Breast epithelium (tissue), 4 donors: ENCODE results near the gene MAOA. TPM values are rescaled to one million over a fixed set of nuclear protein-coding genes. Genes with fewer than 3 reads are reported as not detected.

ENCODE experiments used
- DNase-seq, 2 donors: peaks; one replicate each; pipeline ENCODE4 v3.0.0-alpha.2; 2019; ENCODE audit warnings: low spot score in 2 of 2
- H3K27ac ChIP-seq, 2 donors: fragments of 200-600 bp; sonication (generic) in 1 of 2; one replicate each; pipeline ENCODE4 v1.5.1; 2016 to 2019; ENCODE audit warnings: mild to moderate bottlenecking in 1 of 2
- H3K27me3 ChIP-seq, 2 donors: fragments of 200-600 bp; sonication (generic) in 1 of 2; one replicate each; pipeline versions ENCODE4 v1.5.1 to v1.6.0; 2017 to 2019; ENCODE audit warnings: control low read depth in 1 of 2, mild to moderate bottlenecking in 1 of 2
- H3K36me3 ChIP-seq: fragments of 200-600 bp; one replicate; pipeline ENCODE4 v1.5.1; 2019
- H3K4me1 ChIP-seq, 2 donors: fragments of 200-600 bp; sonication (generic); one replicate each; pipeline ENCODE4 v1.5.1; 2016 to 2019; ENCODE audit warnings: control low read depth in 1 of 2
- H3K4me3 ChIP-seq, 3 donors: fragments of 200-600 bp; sonication (generic); 1 replicate in 2 of 3; 2 replicates in 1 of 3; pipeline ENCODE4 v1.5.1; 2016 to 2019; ENCODE audit warnings: mild to moderate bottlenecking in 3 of 3, moderate library complexity in 2 of 3
- H3K9me3 ChIP-seq, 2 donors: fragments of 200-600 bp; sonication (generic) in 1 of 2; one replicate each; pipeline ENCODE4 v1.5.1; 2016 to 2019; ENCODE audit warnings: control low read depth in 1 of 2
- CTCF ChIP-seq, 3 donors: fragments of 450-650 bp; IDR thresholded peaks; one replicate each; pipeline ENCODE4 v1.5.1; 2016 to 2017; ENCODE audit warnings: antibody characterized with exemption in 3 of 3, mild to moderate bottlenecking in 3 of 3, moderate library complexity in 3 of 3
- POLR2A ChIP-seq: fragments of 450-650 bp; IDR thresholded peaks from one replicate; pipeline ENCODE4 v1.6.1; 2016; ENCODE audit warnings: antibody characterized with exemption, mild to moderate bottlenecking, moderate library complexity
- POLR2AphosphoS5 ChIP-seq, 3 donors: sonication (generic); formaldehyde crosslinking; IDR thresholded peaks; one replicate each; pipeline ENCODE4 v1.6.1; 2017; ENCODE audit warnings: antibody characterized with exemption in 3 of 3
- intact Hi-C: fragments of 100-400 bp; cut with DNase I; formaldehyde crosslinking; loops from one replicate; pipeline ENCODE4 v1.15.1; 2023; ENCODE audit warnings: low total_unique reads
- total RNA-seq, 3 donors: library from RNA; depleted of rRNA; stranded (reverse); fragments of >200 nt; gene quantifications; one replicate each; pipeline ENCODE4 v1.1.0, GENCODE V29; 2016

The MAOA gene
- total RNA-seq, 3 donors from 2014 or later: 124 to 558 (median 128) TPM

DNA sequence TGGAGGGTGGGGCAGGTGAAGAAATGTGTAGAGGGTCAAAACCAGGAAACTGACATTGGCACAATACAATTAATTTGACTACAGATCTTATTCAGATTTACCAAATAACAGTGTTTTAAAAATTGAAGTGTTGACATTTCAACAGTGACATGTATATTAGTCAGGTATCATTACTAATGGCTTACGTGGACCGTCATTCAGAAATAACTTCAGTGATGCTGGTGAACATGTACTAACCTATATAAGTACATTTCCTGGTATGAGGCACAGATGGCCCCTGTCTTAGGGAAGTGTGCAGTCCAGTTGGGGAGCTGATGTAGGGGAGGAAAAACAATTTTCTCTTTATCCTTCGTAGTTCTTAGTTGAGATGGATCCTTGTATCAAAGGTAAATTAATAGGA, 22.3 kb upstream of the MAOA start:
- no peak overlapping the region for H3K27ac ChIP-seq
- no peaks in the 10 kb centered on the region for H3K9me3 ChIP-seq
- no peaks in the 10 kb centered on the region for H3K36me3 ChIP-seq
- TF ChIP-seq POLR2AphosphoS5 (IDR thresholded peaks at IDR 0.05) (no peak), POLR2A (no peak), CTCF (IDR thresholded peaks at IDR 0.05) (no peak)
- intact Hi-C loops: no loop called here
- H3K4me1 ChIP-seq: no peaks in the 10 kb centered on the region
- DNase-seq: no peak
- peaks cover 0 to 40% of the 10 kb centered on the region in 2 donors for H3K27me3 ChIP-seq
- no peak overlapping the region for H3K4me3 ChIP-seq

DNA sequence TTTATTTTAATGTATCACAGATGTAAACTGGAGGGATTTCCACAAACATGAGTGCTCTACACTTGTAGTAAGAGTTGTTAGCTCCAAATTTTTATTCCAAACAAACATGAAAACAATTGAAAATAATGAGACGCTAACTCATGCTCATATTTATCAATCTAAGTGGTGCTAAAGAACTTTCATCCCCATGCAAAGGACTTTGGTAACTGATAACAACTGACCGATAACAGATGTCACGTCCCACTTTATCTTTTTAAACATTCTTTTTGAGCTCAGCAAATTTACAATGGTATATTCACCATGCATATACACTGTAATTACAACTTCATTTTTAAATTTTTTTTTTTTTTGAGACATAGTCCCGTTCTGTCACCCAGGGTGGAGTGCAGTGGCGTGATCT, 15.6 kb upstream of the MAOA start:
- intact Hi-C loops: no loop called here

GRCh38 chrX:43641691-43642090, 14.4 kb upstream of the MAOA start:
- Histone ChIP-seq H3K36me3 (no peaks in the 10 kb centered on the region), H3K27me3 (peaks cover 0 to 33% of the 10 kb centered on the region in 2 donors), H3K4me3 (no peak overlapping the region), H3K27ac (no peak overlapping the region), H3K9me3 (no peaks in the 10 kb centered on the region), H3K4me1 (no peaks in the 10 kb centered on the region)
- intact Hi-C loops: no loop called here
- TF ChIP-seq CTCF (IDR thresholded peaks at IDR 0.05) (no peak), POLR2AphosphoS5 (IDR thresholded peaks at IDR 0.05) (no peak), POLR2A (no peak)
- DNase-seq: no peak

More for the DNA sequence above, 15.6 kb upstream of the MAOA start:
- no peak overlapping the region for H3K27ac ChIP-seq
- H3K36me3 ChIP-seq: no peaks in the 10 kb centered on the region
- no peaks in the 10 kb centered on the region for H3K4me1 ChIP-seq
- DNase-seq: no peak
- peaks cover 0 to 43% of the 10 kb centered on the region in 2 donors for H3K27me3 ChIP-seq
- H3K4me3 ChIP-seq: no peak overlapping the region
- TF ChIP-seq CTCF (IDR thresholded peaks at IDR 0.05) (no peak), POLR2A (no peak), POLR2AphosphoS5 (IDR thresholded peaks at IDR 0.05) (no peak)
- H3K9me3 ChIP-seq: no peaks in the 10 kb centered on the region

DNA sequence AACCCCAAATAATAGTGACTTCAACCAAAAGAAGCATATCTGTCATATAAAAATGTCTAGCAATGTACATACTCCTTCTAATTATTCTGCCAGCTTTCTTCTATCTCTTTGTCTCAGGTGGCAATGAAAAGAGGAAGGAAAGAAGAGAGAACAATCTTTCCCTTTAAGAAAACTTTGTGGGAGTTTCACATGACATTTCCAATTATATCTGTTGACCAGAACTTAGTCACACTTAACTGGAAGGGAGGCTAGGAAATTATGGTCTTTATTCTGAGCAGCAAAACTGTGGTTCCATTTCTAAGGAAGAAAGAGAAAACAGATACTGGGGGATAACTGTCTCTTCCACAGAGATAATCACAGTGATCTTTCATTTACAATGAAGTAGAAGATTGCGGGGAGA, 12.9 kb upstream of the MAOA start:
- no peak for DNase-seq
- Histone ChIP-seq H3K27me3 (peaks cover 0 to 31% of the 10 kb centered on the region in 2 donors), H3K4me1 (no peaks in the 10 kb centered on the region), H3K4me3 (no peak overlapping the region), H3K9me3 (no peaks in the 10 kb centered on the region), H3K27ac (no peak overlapping the region), H3K36me3 (no peaks in the 10 kb centered on the region)
- TF ChIP-seq CTCF (IDR thresholded peaks at IDR 0.05) (no peak), POLR2AphosphoS5 (IDR thresholded peaks at IDR 0.05) (no peak), POLR2A (no peak)
- intact Hi-C loops: no loop called here

- intact Hi-C loops: no loop called here
- Histone ChIP-seq H3K9me3 (no peaks in the 10 kb centered on the region), H3K4me3 (no peak overlapping the region), H3K36me3 (no peaks in the 10 kb centered on the region), H3K27ac (no peak overlapping the region), H3K27me3 (peaks cover 0 to 31% of the 10 kb centered on the region in 2 donors), H3K4me1 (no peaks in the 10 kb centered on the region)
- DNase-seq: no peak
- no peak for TF ChIP-seq POLR2A
- TF ChIP-seq POLR2AphosphoS5 (IDR thresholded peaks at IDR 0.05): no peak
- no peak for TF ChIP-seq CTCF (IDR thresholded peaks at IDR 0.05)
Observed at GRCh38 chrX:43643662-43644061, 12.4 kb upstream of the MAOA start.
